Trophoblast cell (in vitro differentiated cells and primary cell): ENCODE measurements around the gene ACP2.

Experiments used
- DNase-seq, 2 donors: peaks; one replicate each; pipeline ENCODE4 v3.0.0-alpha.2; 2016
- H2AFZ ChIP-seq: 2 replicates; pipeline ENCODE4 v1.6.1; 2013; ENCODE audit warnings: low read length, moderate library complexity, mild to moderate bottlenecking; ENCODE audit not compliant: insufficient read depth, poor library complexity
- H2AK5ac ChIP-seq: 2 replicates; pipeline ENCODE4 v1.6.1; 2013; ENCODE audit warnings: mild to moderate bottlenecking, low read length
- H2BK120ac ChIP-seq: 2 replicates; pipeline ENCODE4 v1.6.1; 2013; ENCODE audit warnings: low read length, mild to moderate bottlenecking, moderate library complexity; ENCODE audit not compliant: insufficient read depth, poor library complexity
- H2BK12ac ChIP-seq: 2 replicates; pipeline ENCODE4 v1.6.1; 2013; ENCODE audit warnings: mild to moderate bottlenecking, low read length, moderate library complexity
- H2BK5ac ChIP-seq: 2 replicates; pipeline ENCODE4 v1.6.1; 2013; ENCODE audit warnings: low read length, low read depth, moderate library complexity, mild to moderate bottlenecking; ENCODE audit not compliant: poor library complexity
- H3K14ac ChIP-seq: 2 replicates; pipeline ENCODE4 v1.6.1; 2013; ENCODE audit warnings: mild to moderate bottlenecking, low read length
- H3K18ac ChIP-seq: 2 replicates; pipeline ENCODE4 v1.6.1; 2013; ENCODE audit warnings: mild to moderate bottlenecking, low read length
- H3K23ac ChIP-seq: 2 replicates; pipeline ENCODE4 v1.6.1; 2013; ENCODE audit warnings: low read length
- H3K27ac ChIP-seq: 2 replicates; pipeline ENCODE4 v1.5.1; 2013; ENCODE audit warnings: low read depth, mild to moderate bottlenecking, inconsistent platforms, low read length, moderate library complexity
- H3K27me3 ChIP-seq: 2 replicates; pipeline ENCODE4 v1.6.1; 2013; ENCODE audit warnings: inconsistent platforms, mild to moderate bottlenecking, low read length, moderate library complexity; ENCODE audit not compliant: insufficient read depth
- H3K36me3 ChIP-seq, 2 experiments: 1 replicate in 1 of 2; 2 replicates in 1 of 2; pipeline ENCODE4 v1.6.1; 2013; ENCODE audit warnings: low read length in 2 of 2, mild to moderate bottlenecking in 2 of 2, moderate library complexity in 1 of 2; ENCODE audit not compliant: insufficient read depth in 2 of 2, control insufficient read depth in 1 of 2
- H3K4ac ChIP-seq: 2 replicates; pipeline ENCODE4 v1.6.1; 2013; ENCODE audit warnings: low read depth, mild to moderate bottlenecking, low read length, moderate library complexity
- H3K4me1 ChIP-seq, 2 experiments: 1 replicate in 1 of 2; 2 replicates in 1 of 2; pipeline ENCODE4 v1.6.1; 2013; ENCODE audit warnings: low read length in 2 of 2, mild to moderate bottlenecking in 2 of 2, moderate library complexity in 1 of 2; ENCODE audit not compliant: insufficient read depth in 2 of 2, control insufficient read depth in 1 of 2
- H3K4me2 ChIP-seq: 2 replicates; pipeline ENCODE4 v1.6.1; 2013; ENCODE audit warnings: inconsistent platforms, mild to moderate bottlenecking, low read length, moderate library complexity
- H3K4me3 ChIP-seq: 2 replicates; pipeline ENCODE4 v1.5.1; 2013; ENCODE audit warnings: mild to moderate bottlenecking, low read depth, low read length, inconsistent platforms
- H3K79me1 ChIP-seq: one replicate; pipeline ENCODE4 v1.6.1; 2013; ENCODE audit warnings: low read length
- H3K79me2 ChIP-seq: 2 replicates; pipeline ENCODE4 v1.6.1; 2013; ENCODE audit warnings: low read length, mild to moderate bottlenecking; ENCODE audit not compliant: control insufficient read depth, insufficient read depth, poor library complexity
- H3K9ac ChIP-seq: 2 replicates; pipeline ENCODE4 v1.6.1; 2013; ENCODE audit warnings: mild to moderate bottlenecking, low read length
- H3K9me3 ChIP-seq: 2 replicates; pipeline ENCODE4 v1.6.1; 2013; ENCODE audit warnings: low read depth, mild to moderate bottlenecking, control low read depth, inconsistent platforms, low read length; ENCODE audit not compliant: insufficient read depth
- H4K12ac ChIP-seq: 2 replicates; pipeline ENCODE4 v1.6.1; 2013; ENCODE audit warnings: low read depth, mild to moderate bottlenecking, low read length, moderate library complexity
- H4K8ac ChIP-seq: 2 replicates; pipeline ENCODE4 v1.6.1; 2013; ENCODE audit warnings: low read depth, mild to moderate bottlenecking, low read length, moderate library complexity
- H4K91ac ChIP-seq: one replicate; pipeline ENCODE4 v1.6.1; 2013; ENCODE audit warnings: low read depth, mild to moderate bottlenecking, low read length, moderate library complexity
- WGBS: extraction: QIAGEN DNeasy Blood & Tissue Kit; methylation state at CpG from one replicate; pipeline ENCODE4 v1.1.7; 2013; ENCODE audit warnings: missing lambda C conversion rate; ENCODE audit not compliant: insufficient read length, insufficient coverage; ENCODE audit errors: extremely low coverage; 5-methylcytosine and 5-hydroxymethylcytosine counted together

ACP2 gene

GRCh38 chr11:47235163-47235562 is 13.5 kb downstream of the ACP2 start:
- no CpG with 5 or more reads among the region's 12 CpGs for WGBS
- peak overlapping the region; percentile 67 for H3K27ac ChIP-seq
- peak overlapping the region; percentile 74 for H4K12ac ChIP-seq
- H3K79me1 ChIP-seq: peaks cover 4% of the 10 kb centered on the region
- peaks cover 18 to 25% of the 10 kb centered on the region in 2 experiments for H3K36me3 ChIP-seq
- peak overlapping the region; percentile 41 for H2BK120ac ChIP-seq
- H4K91ac ChIP-seq: peak overlapping the region; percentile 45
- no peaks in the 10 kb centered on the region for H3K79me2 ChIP-seq
- H3K14ac ChIP-seq: peak overlapping the region; percentile 46
- no peaks in the 10 kb centered on the region for H3K27me3 ChIP-seq
- H2AFZ ChIP-seq: no peak overlapping the region
- H2BK5ac ChIP-seq: peak overlapping the region; percentile 69
- peak overlapping the region; percentile 95 for H2BK12ac ChIP-seq
- no peak for DNase-seq
- peak overlapping the region; percentile 18 for H3K4me3 ChIP-seq
- no peak overlapping the region for H3K9ac ChIP-seq
- H3K4me2 ChIP-seq: no peak overlapping the region
- peak overlapping the region; percentile 88 for H3K18ac ChIP-seq
- H2AK5ac ChIP-seq: peak overlapping the region; percentile 79
- H4K8ac ChIP-seq: peak overlapping the region; percentile 58
- no peaks in the 10 kb centered on the region for H3K9me3 ChIP-seq
- H3K4ac ChIP-seq: no peak overlapping the region
- no peak overlapping the region for H3K23ac ChIP-seq
- peaks cover 15 to 16% of the 10 kb centered on the region in 2 experiments for H3K4me1 ChIP-seq

DNA sequence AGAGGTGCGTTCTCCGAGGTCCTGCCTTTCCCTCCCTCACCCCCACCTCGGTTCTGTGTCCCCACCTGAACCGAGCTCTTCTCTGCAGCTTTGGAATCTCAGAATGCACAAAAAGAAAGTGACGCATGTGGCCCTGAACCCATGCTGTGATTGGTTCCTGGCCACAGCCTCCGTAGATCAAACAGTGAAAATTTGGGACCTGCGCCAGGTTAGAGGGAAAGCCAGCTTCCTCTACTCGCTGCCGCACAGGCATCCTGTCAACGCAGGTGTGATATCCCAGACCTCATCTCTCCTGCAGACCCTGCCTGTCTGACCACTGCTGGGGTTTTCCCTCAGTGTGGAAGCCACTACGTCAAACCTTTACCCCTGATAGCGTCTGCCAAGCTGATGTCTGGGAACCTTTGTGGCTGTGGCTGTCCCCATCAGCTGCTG is 13.9 kb downstream of the ACP2 start:
- no peak overlapping the region for H2BK120ac ChIP-seq
- WGBS: no CpG with 5 or more reads among the region's 12 CpGs

GRCh38 chr11:47233989-47234668 is 14.5 kb downstream of the ACP2 start:
- H4K91ac ChIP-seq: no peak overlapping the region
- H3K79me2 ChIP-seq: no peaks in the 10 kb centered on the region
- H3K23ac ChIP-seq: no peak overlapping the region
- peak overlapping the region; percentile 18 for H2BK5ac ChIP-seq
- peak overlapping the region; percentile 13 for H3K27ac ChIP-seq
- H3K4me2 ChIP-seq: no peak overlapping the region
- no peaks in the 10 kb centered on the region for H3K27me3 ChIP-seq
- no peak overlapping the region for H2AFZ ChIP-seq
- DNase-seq: peak; percentile 62 to 81
- H4K12ac ChIP-seq: no peak overlapping the region
- H3K14ac ChIP-seq: peak overlapping the region; percentile 44
- no peak overlapping the region for H2AK5ac ChIP-seq
- peaks cover 15 to 16% of the 10 kb centered on the region in 2 experiments for H3K4me1 ChIP-seq
- H3K9me3 ChIP-seq: no peaks in the 10 kb centered on the region
- peaks cover 4% of the 10 kb centered on the region for H3K79me1 ChIP-seq
- no peak overlapping the region for H3K4me3 ChIP-seq
- H4K8ac ChIP-seq: peak overlapping the region; percentile 22
- peaks cover 8 to 15% of the 10 kb centered on the region in 2 experiments for H3K36me3 ChIP-seq
- peak overlapping the region; percentile 8 for H2BK12ac ChIP-seq
- H2BK120ac ChIP-seq: no peak overlapping the region
- no CpG with 5 or more reads among the region's 11 CpGs for WGBS
- no peak overlapping the region for H3K9ac ChIP-seq
- no peak overlapping the region for H3K4ac ChIP-seq
- H3K18ac ChIP-seq: no peak overlapping the region

More for the DNA sequence above, 13.9 kb downstream of the ACP2 start:
- Histone ChIP-seq H2AFZ (no peak overlapping the region), H3K4me2 (peak overlapping the region; percentile 8), H3K4me1 (peaks cover 15 to 16% of the 10 kb centered on the region in 2 experiments), H2AK5ac (no peak overlapping the region), H2BK12ac (peak overlapping the region; percentile 8), H3K79me1 (peaks cover 4% of the 10 kb centered on the region), H3K4ac (no peak overlapping the region), H4K12ac (no peak overlapping the region), H3K23ac (no peak overlapping the region), H3K9me3 (no peaks in the 10 kb centered on the region), H3K18ac (no peak overlapping the region), H3K14ac (no peak overlapping the region), H2BK5ac (peak overlapping the region; percentile 18), H3K36me3 (peaks cover 13 to 20% of the 10 kb centered on the region in 2 experiments), H3K79me2 (no peaks in the 10 kb centered on the region), H3K9ac (no peak overlapping the region), H3K27ac (peak overlapping the region; percentile 13), H4K8ac (peak overlapping the region; percentile 22), H3K27me3 (no peaks in the 10 kb centered on the region), H4K91ac (no peak overlapping the region), H3K4me3 (no peak overlapping the region)
- no peak for DNase-seq

GRCh38 chr11:47233051-47233450 is 15.6 kb downstream of the ACP2 start:
- Histone ChIP-seq H3K27me3 (no peaks in the 10 kb centered on the region), H3K23ac (no peak overlapping the region), H4K91ac (no peak overlapping the region), H2BK5ac (no peak overlapping the region), H2BK120ac (no peak overlapping the region), H3K27ac (no peak overlapping the region), H3K9me3 (no peaks in the 10 kb centered on the region), H2AK5ac (no peak overlapping the region), H3K4ac (no peak overlapping the region), H3K14ac (no peak overlapping the region), H3K4me2 (no peak overlapping the region), H3K18ac (no peak overlapping the region), H3K36me3 (peaks cover 7 to 8% of the 10 kb centered on the region in 2 experiments), H3K4me3 (no peak overlapping the region), H3K4me1 (peaks cover 15 to 16% of the 10 kb centered on the region in 2 experiments), H2BK12ac (no peak overlapping the region), H3K79me2 (no peaks in the 10 kb centered on the region), H2AFZ (no peak overlapping the region), H3K79me1 (peaks cover 4% of the 10 kb centered on the region), H4K12ac (no peak overlapping the region), H4K8ac (no peak overlapping the region), H3K9ac (no peak overlapping the region)
- DNase-seq: no peak
- WGBS: no CpG with 5 or more reads among the region's 4 CpGs
